Colonic mucosa (tissue), 4 donors: ENCODE data around the gene PYY. TPM values are rescaled to one million over a fixed set of nuclear protein-coding genes. Genes with fewer than 3 reads are reported as not detected.
"Not testable (repeated sequence)": the region's sequence is repeated elsewhere in the genome, so short reads cannot be mapped to it uniquely, and the experiment has no call there.

Experiments
- DNase-seq: peaks from one replicate; pipeline ENCODE4 v3.0.0-alpha.2; 2020
- H3K27ac ChIP-seq: fragments of 200-600 bp; one replicate; pipeline ENCODE4 v1.8.0; 2021
- H3K27me3 ChIP-seq: fragments of 200-600 bp; one replicate; pipeline ENCODE4 v1.8.0; 2021
- H3K36me3 ChIP-seq: fragments of 200-600 bp; one replicate; pipeline ENCODE4 v1.8.0; 2021
- H3K4me1 ChIP-seq: fragments of 200-600 bp; one replicate; pipeline ENCODE4 v1.8.0; 2021; ENCODE audit warnings: mild to moderate bottlenecking
- H3K4me3 ChIP-seq: fragments of 200-600 bp; one replicate; pipeline ENCODE4 v1.8.0; 2021
- H3K9ac ChIP-seq, 2 donors: one replicate each; pipeline ENCODE4 v1.7.0; 2013; ENCODE audit warnings: control low read depth in 2 of 2, low read depth in 2 of 2, low read length in 2 of 2
- H3K9me3 ChIP-seq: fragments of 200-600 bp; one replicate; pipeline ENCODE4 v1.8.0; 2021
- intact Hi-C: fragments of 100-400 bp; cut with DNase I; formaldehyde crosslinking; loops from one replicate; pipeline ENCODE4 v1.14.1; 2022
- total RNA-seq, 2 donors: library from RNA; stranded (reverse); fragmentation: NEBNext Ultra II Directional in 1 of 2; extraction: Animal tissue kit (Norgen Biotek cat#: 25700) in 1 of 2; gene quantifications; one replicate each; pipeline ENCODE4 v1.2.1, GENCODE V29; 2021
- TF ChIP-seq, protein P1 (sequence below): fragments of 200-600 bp; IDR thresholded peaks from one replicate; pipeline ENCODE4 v1.8.0; 2022; ENCODE audit warnings: antibody characterized with exemption, mild to moderate bottlenecking
- donor health status: healthy.
- donor health status: DM: no; HTN: no; CAD: no.
- donor health status: DM: no; HTN: no; CAD: no.

PYY gene
- total RNA-seq, 2 donors from 2014 or later = 73.8 to 258 TPM

DNA sequence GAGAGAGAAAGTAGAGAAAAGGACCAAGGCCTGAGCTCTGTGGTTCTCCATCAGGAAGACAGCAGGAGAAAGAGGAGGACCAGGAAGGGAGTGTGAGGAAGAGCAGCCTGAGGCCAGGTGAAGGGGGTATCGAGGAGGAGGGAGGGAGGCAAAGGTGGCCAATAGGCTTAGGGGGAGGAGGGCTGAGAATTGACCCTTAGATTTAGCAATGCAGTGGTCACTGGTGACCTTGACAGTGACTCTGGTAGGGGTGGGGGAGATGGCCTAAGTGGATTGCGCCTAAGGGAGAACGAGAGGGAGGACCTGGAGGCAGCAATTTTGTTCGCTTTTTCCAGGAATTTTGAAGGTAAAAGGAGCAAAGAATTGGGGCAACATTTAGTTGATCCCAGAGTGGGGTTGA is 45.3 kb upstream of the PYY start:
- no peak for DNase-seq
- Histone ChIP-seq H3K36me3 (no peaks in the 10 kb centered on the region), H3K9ac (no peak overlapping the region), H3K4me1 (no peaks in the 10 kb centered on the region), H3K9me3 (no peaks in the 10 kb centered on the region), H3K27ac (no peak overlapping the region), H3K4me3 (no peak overlapping the region), H3K27me3 (peaks cover 12% of the 10 kb centered on the region)
- TF ChIP-seq, protein P1, sequence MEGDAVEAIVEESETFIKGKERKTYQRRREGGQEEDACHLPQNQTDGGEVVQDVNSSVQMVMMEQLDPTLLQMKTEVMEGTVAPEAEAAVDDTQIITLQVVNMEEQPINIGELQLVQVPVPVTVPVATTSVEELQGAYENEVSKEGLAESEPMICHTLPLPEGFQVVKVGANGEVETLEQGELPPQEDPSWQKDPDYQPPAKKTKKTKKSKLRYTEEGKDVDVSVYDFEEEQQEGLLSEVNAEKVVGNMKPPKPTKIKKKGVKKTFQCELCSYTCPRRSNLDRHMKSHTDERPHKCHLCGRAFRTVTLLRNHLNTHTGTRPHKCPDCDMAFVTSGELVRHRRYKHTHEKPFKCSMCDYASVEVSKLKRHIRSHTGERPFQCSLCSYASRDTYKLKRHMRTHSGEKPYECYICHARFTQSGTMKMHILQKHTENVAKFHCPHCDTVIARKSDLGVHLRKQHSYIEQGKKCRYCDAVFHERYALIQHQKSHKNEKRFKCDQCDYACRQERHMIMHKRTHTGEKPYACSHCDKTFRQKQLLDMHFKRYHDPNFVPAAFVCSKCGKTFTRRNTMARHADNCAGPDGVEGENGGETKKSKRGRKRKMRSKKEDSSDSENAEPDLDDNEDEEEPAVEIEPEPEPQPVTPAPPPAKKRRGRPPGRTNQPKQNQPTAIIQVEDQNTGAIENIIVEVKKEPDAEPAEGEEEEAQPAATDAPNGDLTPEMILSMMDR = no peak
- intact Hi-C loops = no loop called here

DNA sequence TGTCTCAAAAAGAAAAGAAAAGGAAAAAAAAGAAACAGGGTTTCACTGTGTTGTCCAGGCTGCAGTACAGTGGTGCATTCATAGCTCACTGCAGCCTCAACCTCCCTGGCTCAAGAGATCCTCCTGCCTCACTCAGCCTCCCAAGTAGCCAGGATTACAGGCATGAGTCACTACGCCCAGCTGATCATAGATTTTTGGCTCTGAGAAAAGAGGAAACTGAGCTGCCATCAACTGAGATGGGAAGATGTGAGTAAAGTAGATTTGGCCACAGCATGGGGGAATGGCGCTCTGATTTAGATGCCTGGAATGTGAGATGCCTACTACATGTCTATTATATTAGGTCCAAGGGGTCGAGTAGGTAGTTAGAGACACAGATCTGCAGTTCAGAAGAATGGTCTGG is 44.8 kb upstream of the PYY start:
- Histone ChIP-seq H3K9me3 (no peaks in the 10 kb centered on the region), H3K36me3 (no peaks in the 10 kb centered on the region), H3K27me3 (peaks cover 15% of the 10 kb centered on the region), H3K4me3 (no peak overlapping the region), H3K27ac (no peak overlapping the region), H3K4me1 (no peaks in the 10 kb centered on the region), H3K9ac (no peak overlapping the region)
- TF ChIP-seq, protein P1 = no peak
- DNase-seq = no peak
- intact Hi-C loops = no loop called here

DNA sequence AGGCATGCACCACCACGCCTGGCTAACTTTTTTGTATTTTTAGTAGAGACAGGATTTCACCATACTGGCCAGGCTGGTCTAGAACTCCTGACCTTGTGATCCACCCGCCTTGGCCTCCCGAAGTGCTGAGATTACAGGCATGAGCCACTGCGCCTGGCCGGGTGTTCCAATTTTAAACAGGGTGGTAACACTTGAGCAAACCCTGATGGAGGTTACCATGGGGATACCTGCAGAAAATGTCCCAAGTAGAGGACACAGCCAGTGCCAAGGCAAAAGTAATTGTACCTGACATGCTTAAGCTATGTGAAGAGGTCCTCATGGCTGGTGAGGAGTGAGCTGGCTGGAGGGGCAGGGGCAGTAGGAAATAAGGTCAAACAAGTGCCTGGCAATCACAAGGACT is 43.4 kb upstream of the PYY start:
- H3K4me3 ChIP-seq, H3K9ac ChIP-seq, H3K4me1 ChIP-seq, DNase-seq, H3K27ac ChIP-seq, intact Hi-C loops, H3K9me3 ChIP-seq, H3K36me3 ChIP-seq: not testable (repeated sequence)
- peaks cover 15% of the 10 kb centered on the region for H3K27me3 ChIP-seq

DNA sequence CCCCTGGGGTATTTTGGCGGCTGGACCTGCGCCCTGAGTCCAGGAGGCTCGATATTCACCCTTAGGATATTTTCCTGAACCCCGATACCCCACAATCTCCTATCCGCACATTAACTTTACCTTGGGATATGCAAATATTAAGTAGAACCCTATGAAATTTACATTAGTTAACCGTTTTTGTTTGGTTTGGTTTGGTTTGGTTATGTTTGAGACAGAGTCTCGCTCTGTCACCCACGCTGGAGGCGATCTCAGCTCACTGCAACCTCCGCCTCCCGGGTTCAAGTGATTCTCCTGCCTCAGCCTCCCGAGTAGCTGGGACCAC is 41.4 kb upstream of the PYY start:
- H3K9me3 ChIP-seq = no peaks in the 10 kb centered on the region
- H3K9ac ChIP-seq = no peak overlapping the region
- no peak overlapping the region for H3K4me3 ChIP-seq
- intact Hi-C loops = no loop called here
- H3K27ac ChIP-seq = no peak overlapping the region
- TF ChIP-seq, protein P1 = no peak
- H3K27me3 ChIP-seq = peaks cover 15% of the 10 kb centered on the region
- no peaks in the 10 kb centered on the region for H3K4me1 ChIP-seq
- no peak for DNase-seq
- no peaks in the 10 kb centered on the region for H3K36me3 ChIP-seq

DNA sequence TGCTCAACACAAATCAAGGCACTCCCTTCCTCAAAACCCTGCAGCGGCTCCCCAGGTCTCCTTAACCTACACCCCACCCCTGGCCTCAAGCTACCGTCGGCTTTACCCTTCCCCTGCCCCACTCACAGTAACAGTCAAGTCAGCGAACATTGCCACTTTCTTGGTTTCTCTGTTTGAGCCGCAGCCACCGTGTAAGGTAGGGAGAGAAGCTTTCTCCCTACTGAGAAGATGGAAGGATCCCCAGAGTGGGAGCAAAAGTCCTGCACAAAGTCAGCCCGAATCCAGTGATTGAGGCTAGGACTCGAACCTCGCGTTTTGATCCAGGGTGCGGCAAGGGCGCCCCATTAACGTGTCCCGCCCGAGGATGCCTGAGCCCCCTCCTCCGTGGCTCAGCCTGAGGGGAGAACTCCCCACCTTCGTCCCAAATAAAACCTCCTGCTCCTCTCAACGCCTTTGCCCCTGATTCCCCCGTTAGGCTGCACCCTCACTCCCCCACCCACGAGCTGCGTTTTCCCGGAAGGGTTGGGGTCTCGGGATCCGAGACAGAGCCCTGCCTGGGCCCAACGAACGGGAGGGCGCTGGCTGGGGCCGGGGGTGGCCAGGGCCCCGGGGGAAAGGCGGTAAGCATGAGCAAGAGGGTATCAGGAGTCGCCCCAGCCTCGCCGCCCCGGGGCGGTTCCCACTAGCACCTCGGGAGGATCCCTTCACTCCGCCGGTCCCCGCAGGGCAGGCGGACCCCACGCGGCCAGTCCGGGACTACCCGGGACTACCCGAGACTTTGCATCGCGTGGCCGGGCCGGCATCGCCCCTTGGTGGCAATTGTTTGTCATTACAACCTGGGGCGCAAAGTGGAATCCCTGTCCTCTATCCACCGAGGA is 40.8 kb upstream of the PYY start:
- Histone ChIP-seq H3K4me3 (peak overlapping the region; percentile 3), H3K27ac (no peak overlapping the region), H3K9me3 (no peaks in the 10 kb centered on the region), H3K4me1 (no peaks in the 10 kb centered on the region), H3K9ac (no peak overlapping the region), H3K27me3 (peaks cover 15% of the 10 kb centered on the region), H3K36me3 (no peaks in the 10 kb centered on the region)
- intact Hi-C loops = loop anchor here (5.0 kb wide), 1 partner anchor 52 kb away; the partner anchor contains the start of gene PPY
- TF ChIP-seq, protein P1 = peak; percentile 82
- peak; percentile 60 for DNase-seq

DNA sequence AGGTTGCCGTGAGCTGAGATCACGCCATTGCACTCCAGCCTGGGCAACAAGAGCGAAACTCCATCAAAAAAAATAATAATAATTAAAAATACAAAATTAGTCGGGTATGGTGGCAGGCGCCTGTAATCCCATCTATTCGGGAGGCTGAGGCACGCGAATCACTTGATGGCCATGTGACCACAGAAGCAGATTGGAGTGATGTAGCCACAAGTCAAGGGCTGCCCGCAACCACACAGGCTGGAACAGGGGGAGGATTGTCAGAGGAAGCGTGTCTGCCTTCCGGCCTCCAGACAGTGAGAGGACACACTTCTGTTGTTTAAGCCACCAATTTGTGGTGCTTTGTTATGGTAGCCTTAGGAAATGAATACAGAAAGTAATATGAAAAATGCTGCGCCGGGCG is 38.9 kb upstream of the PYY start:
- Histone ChIP-seq H3K27me3 (peaks cover 20% of the 10 kb centered on the region), H3K9ac (no peak overlapping the region), H3K9me3 (no peaks in the 10 kb centered on the region), H3K36me3 (no peaks in the 10 kb centered on the region), H3K4me1 (no peaks in the 10 kb centered on the region), H3K4me3 (no peak overlapping the region), H3K27ac (no peak overlapping the region)
- intact Hi-C loops = loop anchor here (5.0 kb wide), 1 partner anchor 50 kb away; the partner anchor contains the start of gene PPY
- TF ChIP-seq, protein P1 = no peak
- DNase-seq = no peak
